ENCODE data around the gene CTDSP2.

GRCh38 chr12:57823131-57823907, 23.2 kb downstream of the CTDSP2 start:
- TF ChIP-seq CTCF (IDR thresholded peaks at IDR 0.05; ENCODE audit: low read depth, low read length, poor library complexity, severe bottlenecking) (no peak), EZH2phosphoT487 (IDR thresholded peaks at IDR 0.05; ENCODE audit: borderline replicate concordance, low read length) (no peak)
